Measurements from ENCODE around the gene ALDH7A1.

The ALDH7A1 gene

GRCh38 chr5:126508251-126508961 is 86.6 kb downstream of the ALDH7A1 start:
- TF ChIP-seq POLR2AphosphoS5 (IDR thresholded peaks at IDR 0.05; ENCODE audit: low read depth, low read length): no peak
- no peak for TF ChIP-seq SIN3A (IDR thresholded peaks at IDR 0.05; ENCODE audit: borderline replicate concordance, insufficient read depth, low read length)
- TF ChIP-seq REST (IDR thresholded peaks at IDR 0.05; ENCODE audit: insufficient read depth in 1 of 2, low read depth in 2 of 2, low read length in 2 of 2): no peak

- TF ChIP-seq REST (IDR thresholded peaks at IDR 0.05; ENCODE audit: insufficient read depth in 1 of 2, low read depth in 2 of 2, low read length in 2 of 2): no peak
- TF ChIP-seq SIN3A (IDR thresholded peaks at IDR 0.05; ENCODE audit: borderline replicate concordance, insufficient read depth, low read length): no peak
- TF ChIP-seq POLR2AphosphoS5 (IDR thresholded peaks at IDR 0.05; ENCODE audit: low read depth, low read length): no peak
- TF ChIP-seq FOXP2 (optimal IDR thresholded peaks at IDR 0.05; ENCODE audit: borderline replicate concordance, extremely low read depth, extremely low read length, insufficient read depth): no peak
- no peak for TF ChIP-seq TAF1 (IDR thresholded peaks at IDR 0.05; ENCODE audit: borderline replicate concordance, insufficient read depth, low read length)
Measured at GRCh38 chr5:126506079-126506478, 88.9 kb downstream of the ALDH7A1 start.

GRCh38 chr5:126503602-126504104 is 91.4 kb downstream of the ALDH7A1 start:
- no peak for TF ChIP-seq SIN3A (IDR thresholded peaks at IDR 0.05; ENCODE audit: borderline replicate concordance, insufficient read depth, low read length)

GRCh38 chr5:126501448-126501847 is 93.6 kb downstream of the ALDH7A1 start:
- no peak for TF ChIP-seq REST (IDR thresholded peaks at IDR 0.05; ENCODE audit: insufficient read depth in 1 of 2, low read depth in 2 of 2, low read length in 2 of 2)
- no peak for TF ChIP-seq FOXP2 (optimal IDR thresholded peaks at IDR 0.05; ENCODE audit: borderline replicate concordance, extremely low read depth, extremely low read length, insufficient read depth)
- no peak for TF ChIP-seq TAF1 (IDR thresholded peaks at IDR 0.05; ENCODE audit: borderline replicate concordance, insufficient read depth, low read length)

- TF ChIP-seq POLR2AphosphoS5 (IDR thresholded peaks at IDR 0.05; ENCODE audit: low read depth, low read length) (no peak), REST (IDR thresholded peaks at IDR 0.05; ENCODE audit: insufficient read depth in 1 of 2, low read depth in 2 of 2, low read length in 2 of 2) (no peak), SIN3A (IDR thresholded peaks at IDR 0.05; ENCODE audit: borderline replicate concordance, insufficient read depth, low read length) (no peak), FOXP2 (optimal IDR thresholded peaks at IDR 0.05; ENCODE audit: borderline replicate concordance, extremely low read depth, extremely low read length, insufficient read depth) (no peak), TAF1 (IDR thresholded peaks at IDR 0.05; ENCODE audit: borderline replicate concordance, insufficient read depth, low read length) (no peak)
Measured at GRCh38 chr5:126499853-126500342, 95.1 kb downstream of the ALDH7A1 start.

All from PFSK-1 (cell line).